Measurements from ENCODE around the gene GABRG3. TPM values are rescaled to one million over a fixed set of nuclear protein-coding genes. Genes with fewer than 3 reads are reported as not detected.

GABRG3 gene
- total RNA-seq, 1 donor from 2014 or later, result 3.0 TPM

DNA sequence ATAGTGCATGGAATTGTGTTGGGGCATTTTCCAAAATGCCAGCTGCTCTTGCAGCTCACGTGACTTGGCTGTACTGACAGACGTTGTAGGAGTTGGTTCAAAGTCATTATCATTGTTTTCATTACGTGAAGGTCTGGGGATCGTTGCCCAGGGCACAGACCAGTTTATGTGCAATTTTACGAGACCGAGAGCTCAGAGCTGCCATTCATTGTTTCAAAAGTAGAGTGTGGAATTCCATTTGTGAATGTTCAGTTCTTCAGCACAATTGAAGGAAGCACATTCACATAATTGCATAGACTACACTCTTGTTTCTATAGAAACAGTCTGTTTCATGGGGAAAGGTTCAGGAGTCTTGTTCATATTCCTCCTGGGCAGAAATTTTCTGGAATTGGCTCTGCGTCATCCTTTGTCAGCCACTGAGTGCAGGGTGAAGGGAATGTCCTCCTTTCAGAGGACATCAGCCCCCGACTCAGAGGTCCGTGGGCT is 54.5 kb downstream of the GABRG3 start:
- Mint-ChIP-seq H3K27ac (no peak overlapping the region), H3K9me3 (no peaks in the 10 kb centered on the region)

DNA sequence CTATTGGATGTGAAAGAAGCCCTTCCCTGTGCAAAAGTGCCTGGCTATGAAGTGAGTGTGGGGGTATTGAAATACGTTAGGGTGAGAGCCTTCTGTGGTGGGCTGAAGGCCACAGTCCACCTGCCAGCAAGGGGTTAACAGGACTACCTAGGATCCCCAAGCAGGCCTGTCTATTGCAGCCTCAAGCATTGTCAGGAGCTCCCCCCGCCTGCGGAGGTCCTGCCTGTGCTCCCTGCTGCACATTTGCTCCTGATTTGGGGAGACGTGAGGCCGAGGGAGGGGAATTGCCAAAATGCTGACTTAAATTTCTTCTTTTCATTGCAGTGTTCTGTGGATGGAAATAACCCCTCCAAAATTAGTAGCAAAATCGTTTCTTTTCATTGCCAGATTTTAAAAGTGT is 56.2 kb downstream of the GABRG3 start:
- no peak for DNase-seq (ENCODE audit: low spot score in 2 of 2, unreplicated experiment in 2 of 2)
- Mint-ChIP-seq H3K27me3 (ENCODE audit: low read depth) (peaks cover 5% of the 10 kb centered on the region), H3K27ac (no peak overlapping the region), H3K36me3 (no peaks in the 10 kb centered on the region), H3K9me3 (peaks cover 9% of the 10 kb centered on the region), H3K4me3 (no peak overlapping the region), H3K4me1 (peaks cover 4% of the 10 kb centered on the region)
- TF ChIP-seq, protein P1, sequence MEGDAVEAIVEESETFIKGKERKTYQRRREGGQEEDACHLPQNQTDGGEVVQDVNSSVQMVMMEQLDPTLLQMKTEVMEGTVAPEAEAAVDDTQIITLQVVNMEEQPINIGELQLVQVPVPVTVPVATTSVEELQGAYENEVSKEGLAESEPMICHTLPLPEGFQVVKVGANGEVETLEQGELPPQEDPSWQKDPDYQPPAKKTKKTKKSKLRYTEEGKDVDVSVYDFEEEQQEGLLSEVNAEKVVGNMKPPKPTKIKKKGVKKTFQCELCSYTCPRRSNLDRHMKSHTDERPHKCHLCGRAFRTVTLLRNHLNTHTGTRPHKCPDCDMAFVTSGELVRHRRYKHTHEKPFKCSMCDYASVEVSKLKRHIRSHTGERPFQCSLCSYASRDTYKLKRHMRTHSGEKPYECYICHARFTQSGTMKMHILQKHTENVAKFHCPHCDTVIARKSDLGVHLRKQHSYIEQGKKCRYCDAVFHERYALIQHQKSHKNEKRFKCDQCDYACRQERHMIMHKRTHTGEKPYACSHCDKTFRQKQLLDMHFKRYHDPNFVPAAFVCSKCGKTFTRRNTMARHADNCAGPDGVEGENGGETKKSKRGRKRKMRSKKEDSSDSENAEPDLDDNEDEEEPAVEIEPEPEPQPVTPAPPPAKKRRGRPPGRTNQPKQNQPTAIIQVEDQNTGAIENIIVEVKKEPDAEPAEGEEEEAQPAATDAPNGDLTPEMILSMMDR (IDR thresholded peaks at IDR 0.05; ENCODE audit: unreplicated experiment), result no peak

More for the DNA sequence above, 54.5 kb downstream of the GABRG3 start:
- Mint-ChIP-seq H3K4me3 (no peak overlapping the region), H3K27me3 (ENCODE audit: low read depth) (peaks cover 9% of the 10 kb centered on the region), H3K4me1 (peaks cover 4% of the 10 kb centered on the region), H3K36me3 (no peaks in the 10 kb centered on the region)
- no peak for DNase-seq (ENCODE audit: low spot score in 2 of 2, unreplicated experiment in 2 of 2)
- TF ChIP-seq, protein P1 (IDR thresholded peaks at IDR 0.05; ENCODE audit: unreplicated experiment), result no peak

DNA sequence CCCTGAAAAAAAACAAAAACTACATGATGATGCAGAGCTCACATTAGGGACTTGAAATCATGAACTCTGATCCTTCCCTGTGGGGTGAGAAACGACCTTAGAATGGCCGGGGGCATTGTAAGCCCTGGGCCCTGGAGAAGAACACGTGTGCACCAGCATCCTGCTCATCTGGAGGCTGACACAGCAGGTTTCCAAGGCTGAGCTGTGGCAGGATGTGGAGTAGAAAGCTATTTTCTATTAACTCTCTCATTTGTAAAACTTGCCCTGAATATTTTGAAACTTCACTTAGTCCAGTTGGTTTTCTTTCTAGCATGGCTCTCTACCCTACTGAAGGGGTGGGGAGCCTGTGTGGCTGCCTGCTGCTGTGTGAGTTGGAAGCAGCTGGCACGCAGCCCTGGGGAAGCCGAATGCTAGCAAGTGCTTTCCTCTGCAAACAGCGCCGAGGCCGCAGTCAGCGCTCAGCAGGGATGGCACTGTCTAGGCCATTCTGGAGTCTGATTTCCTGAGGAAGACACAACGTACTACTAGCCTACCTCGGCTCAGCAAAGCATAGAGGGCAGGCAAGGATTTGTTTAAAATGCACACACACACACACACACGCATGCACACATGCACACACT is 58.0 kb downstream of the GABRG3 start:
- TF ChIP-seq, protein P1 (IDR thresholded peaks at IDR 0.05; ENCODE audit: unreplicated experiment), result no peak
- Mint-ChIP-seq H3K4me1 (peaks cover 4% of the 10 kb centered on the region), H3K27ac (no peak overlapping the region), H3K36me3 (no peaks in the 10 kb centered on the region), H3K9me3 (peaks cover 11% of the 10 kb centered on the region), H3K4me3 (no peak overlapping the region), H3K27me3 (ENCODE audit: low read depth) (no peaks in the 10 kb centered on the region)
- DNase-seq (ENCODE audit: low spot score in 2 of 2, unreplicated experiment in 2 of 2), result no peak

DNA sequence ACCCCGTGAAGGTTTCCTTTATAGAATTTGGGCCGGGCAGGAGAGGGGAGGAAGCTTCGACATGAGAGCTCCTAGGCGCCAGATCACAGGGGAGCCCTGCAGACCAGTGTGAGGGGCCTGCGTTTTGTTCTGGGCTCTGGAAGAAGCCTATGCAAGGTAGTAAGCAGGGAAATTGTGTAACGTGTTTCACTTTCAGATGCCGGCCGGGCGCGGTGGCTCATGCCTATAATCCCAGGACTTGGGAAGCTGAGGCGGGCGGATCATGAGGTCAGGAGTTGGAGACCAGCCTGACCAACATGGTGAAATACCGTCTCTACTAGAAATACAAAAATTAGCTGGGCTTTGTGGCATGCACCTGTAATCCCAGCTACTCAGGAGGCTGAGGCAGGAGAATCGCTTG is 65.2 kb downstream of the GABRG3 start:
- no peaks in the 10 kb centered on the region for H3K4me1 Mint-ChIP-seq
- no peaks in the 10 kb centered on the region for H3K27me3 Mint-ChIP-seq (ENCODE audit: low read depth)
- TF ChIP-seq, protein P1 (IDR thresholded peaks at IDR 0.05; ENCODE audit: unreplicated experiment), result no peak
- H3K9me3 Mint-ChIP-seq, result peaks cover 16% of the 10 kb centered on the region
- DNase-seq (ENCODE audit: low spot score in 2 of 2, unreplicated experiment in 2 of 2), result no peak
- H3K36me3 Mint-ChIP-seq, result no peaks in the 10 kb centered on the region
- no peak overlapping the region for H3K27ac Mint-ChIP-seq
- H3K4me3 Mint-ChIP-seq, result no peak overlapping the region

DNA sequence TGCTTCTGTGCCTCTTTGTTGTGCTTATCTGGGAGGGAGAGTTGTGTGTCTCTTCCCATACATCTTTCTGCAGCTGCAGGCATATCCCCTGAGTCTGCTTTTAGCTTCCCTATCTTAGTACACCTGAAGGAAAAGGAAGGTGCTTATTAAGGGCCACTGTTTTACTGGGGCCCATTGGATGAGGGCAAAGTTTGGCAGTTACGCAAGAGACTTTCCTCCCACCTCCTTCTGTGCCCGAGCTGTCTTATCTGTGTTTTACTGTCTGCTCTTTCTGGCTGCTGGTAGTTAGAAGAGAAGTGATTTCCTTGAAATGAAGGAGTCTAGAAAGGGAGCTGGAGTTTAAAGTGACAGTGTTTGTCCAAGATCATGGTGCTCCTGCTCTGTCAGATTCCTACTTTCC is 66.5 kb downstream of the GABRG3 start:
- Mint-ChIP-seq H3K27me3 (ENCODE audit: low read depth) (peaks cover 4% of the 10 kb centered on the region), H3K36me3 (no peaks in the 10 kb centered on the region), H3K4me3 (no peak overlapping the region), H3K4me1 (no peaks in the 10 kb centered on the region), H3K27ac (no peak overlapping the region), H3K9me3 (peaks cover 6% of the 10 kb centered on the region)
- TF ChIP-seq, protein P1 (IDR thresholded peaks at IDR 0.05; ENCODE audit: unreplicated experiment), result no peak
- no peak for DNase-seq (ENCODE audit: low spot score in 2 of 2, unreplicated experiment in 2 of 2)

All from mesothelial cell of epicardium (in vitro differentiated cells).